ENCODE measurements around the gene FBH1. TPM values are rescaled to one million over a fixed set of nuclear protein-coding genes. Genes with fewer than 3 reads are reported as not detected.
"Not testable (repeated sequence)": the region's sequence is repeated elsewhere in the genome, so short reads cannot be mapped to it uniquely, and the experiment has no call there.

The FBH1 gene
- polyA plus RNA-seq, 1 experiment: 65.2 TPM

DNA sequence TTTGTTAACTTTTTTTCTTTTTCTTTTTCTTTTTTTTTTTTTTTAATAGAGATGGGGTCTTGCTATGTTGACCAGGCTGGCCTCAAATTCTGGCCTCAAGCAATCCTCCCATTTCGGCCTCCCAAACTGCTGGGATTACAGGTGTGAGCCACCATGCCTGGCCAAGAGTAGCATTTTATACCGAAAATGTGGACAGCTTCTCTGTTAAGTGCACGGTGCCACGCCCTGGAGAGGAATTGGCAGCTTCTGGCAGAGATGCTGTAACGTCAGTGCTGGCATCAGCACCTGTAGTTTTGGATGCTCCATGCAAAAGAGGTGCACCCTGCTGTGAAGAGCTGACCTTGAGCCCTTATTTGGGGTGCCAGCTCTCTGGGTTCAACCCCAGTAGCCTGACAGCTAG is 69.1 kb downstream of the FBH1 start:
- ChIA-PET POLR2A (interaction anchor here (0.7 kb wide), 1 partner anchor 172 kb away, joined by 3 read pairs; no protein-coding TSS in a partner anchor), CTCF (interaction anchor here (1.0 to 1.4 kb wide), 4 partner anchors 55 to 128 kb away, joined by 3 read pairs; no protein-coding TSS in a partner anchor)
- Histone ChIP-seq H3K4me3 (ENCODE audit: low read depth, low read length) (no peak overlapping the region), H3K27ac (ENCODE audit: low read depth, low read length) (peak overlapping the region; percentile 62), H3K27me3 (ENCODE audit: control insufficient read depth, insufficient read depth, low read length) (no peaks in the 10 kb centered on the region), H3K9me3 (ENCODE audit: control insufficient read depth, insufficient read depth, low read length) (no peaks in the 10 kb centered on the region; the same call in 1 of the 2 replicates)
- DNase-seq (ENCODE audit: low read depth, low spot score): no peak
- TF ChIP-seq CTCF (IDR thresholded peaks at IDR 0.05; ENCODE audit: low read depth, low read length): no peak

- Histone ChIP-seq H3K9me3 (ENCODE audit: control insufficient read depth, insufficient read depth, low read length) (no peaks in the 10 kb centered on the region; the same call in 1 of the 2 replicates), H3K27ac (ENCODE audit: low read depth, low read length) (no peak overlapping the region), H3K4me3 (ENCODE audit: low read depth, low read length) (no peak overlapping the region), H3K27me3 (ENCODE audit: control insufficient read depth, insufficient read depth, low read length) (no peaks in the 10 kb centered on the region)
- ChIA-PET CTCF (interaction anchor here (1.0 kb wide), 1 partner anchor 55 kb away, joined by 3 read pairs; no protein-coding TSS in a partner anchor), POLR2A (no interaction called here)
- no peak for TF ChIP-seq CTCF (IDR thresholded peaks at IDR 0.05; ENCODE audit: low read depth, low read length)
- no peak for DNase-seq (ENCODE audit: low read depth, low spot score)
Observed at GRCh38 chr10:5959581-5960069, 69.6 kb downstream of the FBH1 start.

GRCh38 chr10:5960070-5960972 is 70.3 kb downstream of the FBH1 start:
- POLR2A ChIA-PET: no interaction called here
- H3K27me3 ChIP-seq (ENCODE audit: control insufficient read depth, insufficient read depth, low read length): no peaks in the 10 kb centered on the region
- H3K4me3 ChIP-seq (ENCODE audit: low read depth, low read length): no peak overlapping the region
- TF ChIP-seq CTCF (IDR thresholded peaks at IDR 0.05; ENCODE audit: low read depth, low read length): no peak
- CTCF ChIA-PET: interaction anchor here (1.0 kb wide), 1 partner anchor 54 kb away, joined by 3 read pairs; no protein-coding TSS in a partner anchor
- no peak overlapping the region for H3K27ac ChIP-seq (ENCODE audit: low read depth, low read length)
- DNase-seq (ENCODE audit: low read depth, low spot score): no peak
- no peaks in the 10 kb centered on the region; the same call in 1 of the 2 replicates for H3K9me3 ChIP-seq (ENCODE audit: control insufficient read depth, insufficient read depth, low read length)

DNA sequence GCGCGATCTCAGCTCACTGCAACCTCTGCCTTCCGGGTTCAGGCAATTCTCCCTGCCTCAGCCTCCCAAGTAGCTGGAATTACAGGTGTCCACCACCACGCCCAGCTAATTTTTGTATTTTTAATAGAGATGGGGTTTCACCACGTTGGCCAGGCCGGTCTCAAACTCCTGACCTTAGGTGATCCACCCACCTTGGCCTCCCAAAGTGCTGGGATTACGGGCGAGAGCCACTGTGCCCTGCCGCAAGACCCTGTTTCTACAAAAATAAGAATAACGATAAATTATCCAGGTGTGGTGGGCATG is 70.9 kb downstream of the FBH1 start:
- DNase-seq (ENCODE audit: low read depth, low spot score); H3K27ac ChIP-seq (ENCODE audit: low read depth, low read length); POLR2A ChIA-PET; CTCF ChIA-PET; H3K4me3 ChIP-seq (ENCODE audit: low read depth, low read length); H3K9me3 ChIP-seq (ENCODE audit: control insufficient read depth, insufficient read depth, low read length); H3K27me3 ChIP-seq (ENCODE audit: control insufficient read depth, insufficient read depth, low read length): not testable (repeated sequence)

- no peak overlapping the region for H3K27ac ChIP-seq (ENCODE audit: low read depth, low read length)
- ChIA-PET POLR2A (no interaction called here), CTCF (no interaction called here)
- TF ChIP-seq CTCF (IDR thresholded peaks at IDR 0.05; ENCODE audit: low read depth, low read length): no peak
- DNase-seq (ENCODE audit: low read depth, low spot score): no peak
- H3K4me3 ChIP-seq (ENCODE audit: low read depth, low read length): no peak overlapping the region
- no peaks in the 10 kb centered on the region for H3K27me3 ChIP-seq (ENCODE audit: control insufficient read depth, insufficient read depth, low read length)
- no peaks in the 10 kb centered on the region; the same call in 1 of the 2 replicates for H3K9me3 ChIP-seq (ENCODE audit: control insufficient read depth, insufficient read depth, low read length)
Observed at GRCh38 chr10:5961405-5962100, 71.5 kb downstream of the FBH1 start.

- H3K4me3 ChIP-seq (ENCODE audit: low read depth, low read length); H3K27me3 ChIP-seq (ENCODE audit: control insufficient read depth, insufficient read depth, low read length); CTCF ChIA-PET; H3K9me3 ChIP-seq (ENCODE audit: control insufficient read depth, insufficient read depth, low read length); POLR2A ChIA-PET; DNase-seq (ENCODE audit: low read depth, low spot score); H3K27ac ChIP-seq (ENCODE audit: low read depth, low read length): not testable (repeated sequence)
Observed at GRCh38 chr10:5962358-5962940, 72.4 kb downstream of the FBH1 start.
